Activated naive CD8-positive, alpha-beta T cell treated with anti-CD3 and anti-CD28 coated beads, Interleukin-2, amount 10 ng/mL, durations not matched to agents 7 days and 5 days (primary cell): ENCODE results near the gene UNC13C. TPM values are rescaled to one million over a fixed set of nuclear protein-coding genes. Genes with fewer than 3 reads are reported as not detected.
"Not testable (repeated sequence)": the region's sequence is repeated elsewhere in the genome, so short reads cannot be mapped to it uniquely, and the experiment has no call there.

Experiments
- ATAC-seq: fragments of 150-1000 bp; cut with Tn5 transposase; one replicate; pipeline ENCODE4 v1.10.0; 2021; ENCODE audit warnings: low read depth, moderate library complexity
- POLR2A ChIA-PET: fragments of 350-600 bp; sonication (Branson Sonifier 250); formaldehyde crosslinking; loops from one replicate; lab custom pipeline; 2021; ENCODE audit warnings: antibody characterized with exemption; lab: Charles Lee
- DNase-seq: peaks from one replicate; pipeline ENCODE4 v3.0.0; 2021
- H3K27ac Mint-ChIP-seq: one replicate; pipeline ENCODE4 v1.8.0; 2022; ENCODE audit warnings: mild to moderate bottlenecking, mixed read lengths
- H3K27me3 Mint-ChIP-seq: one replicate; pipeline ENCODE4 v1.8.0; 2022; ENCODE audit warnings: mild to moderate bottlenecking, moderate library complexity, mixed read lengths
- H3K36me3 Mint-ChIP-seq: one replicate; pipeline ENCODE4 v1.8.0; 2021; ENCODE audit warnings: mild to moderate bottlenecking, mixed read lengths
- H3K4me1 Mint-ChIP-seq: one replicate; pipeline ENCODE4 v1.8.0; 2021; ENCODE audit warnings: mixed read lengths
- H3K4me3 Mint-ChIP-seq: one replicate; pipeline ENCODE4 v1.8.0; 2022; ENCODE audit warnings: mild to moderate bottlenecking, moderate library complexity, mixed read lengths
- H3K9me3 Mint-ChIP-seq: one replicate; pipeline ENCODE4 v1.8.0; 2021; ENCODE audit warnings: mixed read lengths
- total RNA-seq, 2 experiments: library from RNA; stranded (reverse); gene quantifications; one replicate each; pipeline ENCODE4 v1.2.3, GENCODE V29; 2021

UNC13C gene
- total RNA-seq, result not detected

DNA sequence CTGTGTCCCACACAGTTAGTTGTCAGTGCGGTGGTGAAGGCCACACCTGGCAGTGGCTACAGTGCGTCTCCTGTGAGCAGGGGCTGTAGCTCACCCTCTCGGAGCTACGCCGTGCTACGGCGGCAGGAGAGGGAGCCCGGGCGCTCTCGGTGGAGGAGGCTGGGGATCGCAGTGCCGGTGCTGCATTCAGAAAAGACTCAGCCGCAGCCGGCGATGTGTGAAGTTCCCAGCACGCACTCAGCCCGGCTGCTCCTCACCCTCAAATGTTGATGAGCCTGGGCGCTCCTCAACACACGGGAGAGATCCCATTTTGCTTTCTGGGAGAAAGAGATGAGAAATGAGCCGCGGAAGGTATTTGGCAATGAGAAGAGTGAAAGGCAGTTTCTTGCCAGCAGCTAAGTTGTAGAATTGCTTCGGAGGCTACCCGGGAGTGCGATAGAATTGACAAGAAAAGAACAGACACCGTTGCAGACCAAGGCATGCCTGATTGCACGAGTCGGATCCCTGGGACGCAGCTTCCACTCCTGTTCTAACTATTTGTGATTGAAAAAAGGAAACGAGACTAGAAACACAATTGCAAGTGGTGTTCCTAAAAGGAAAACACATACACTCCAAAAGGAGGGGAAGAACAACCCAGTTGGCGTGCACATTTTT lies at the start of gene UNC13C:
Gene UNC13C, plus strand, starts transcription at position 189 of the 654 bp plus-strand sequence. CDS start 34,463 bp downstream, outside the sequence.
- Mint-ChIP-seq H3K36me3 (no peaks in the 10 kb centered on the region), H3K4me3 (no peak within 1 kb of the TSS), H3K9me3 (peaks cover 2% of the 10 kb centered on the region), H3K27me3 (peaks cover 23% of the 10 kb centered on the region), H3K4me1 (no peaks in the 10 kb centered on the region), H3K27ac (no peak within 1 kb of the TSS)
- POLR2A ChIA-PET, result no interaction called here
- ATAC-seq (no peak), DNase-seq (no peak)

DNA sequence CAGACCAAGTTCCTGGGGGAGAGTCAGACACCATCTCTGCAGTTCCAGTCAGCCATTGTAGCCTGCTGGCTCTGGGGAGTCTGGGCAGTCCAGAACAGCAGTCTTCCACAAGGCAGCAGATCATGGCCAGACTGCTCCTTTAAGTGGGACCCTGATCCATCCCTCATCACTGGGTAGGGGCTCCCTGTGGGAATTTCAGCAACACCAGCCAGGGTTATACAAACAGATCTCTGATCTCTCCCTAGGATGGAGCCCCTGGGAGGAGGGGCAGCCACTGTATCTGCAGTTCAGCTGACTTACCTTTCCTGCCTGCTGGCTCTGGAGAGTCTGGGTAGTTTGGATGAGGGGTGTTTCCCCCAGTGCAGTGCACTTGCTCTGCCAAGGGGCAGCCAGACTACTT lies 42.1 kb upstream of the UNC13C start:
- ATAC-seq (no peak), DNase-seq (no peak)
- Mint-ChIP-seq H3K4me3 (no peak overlapping the region), H3K27me3 (no peaks in the 10 kb centered on the region), H3K27ac (no peak overlapping the region), H3K4me1 (no peaks in the 10 kb centered on the region), H3K9me3 (peaks cover 23% of the 10 kb centered on the region), H3K36me3 (no peaks in the 10 kb centered on the region)
- POLR2A ChIA-PET, result no interaction called here

GRCh38 chr15:53937632-53938031 lies 40.6 kb upstream of the UNC13C start:
- H3K36me3 Mint-ChIP-seq, H3K4me1 Mint-ChIP-seq, H3K27ac Mint-ChIP-seq, ATAC-seq, H3K4me3 Mint-ChIP-seq, H3K27me3 Mint-ChIP-seq, POLR2A ChIA-PET, DNase-seq: not testable (repeated sequence)
- peaks cover 25% of the 10 kb centered on the region for H3K9me3 Mint-ChIP-seq

DNA sequence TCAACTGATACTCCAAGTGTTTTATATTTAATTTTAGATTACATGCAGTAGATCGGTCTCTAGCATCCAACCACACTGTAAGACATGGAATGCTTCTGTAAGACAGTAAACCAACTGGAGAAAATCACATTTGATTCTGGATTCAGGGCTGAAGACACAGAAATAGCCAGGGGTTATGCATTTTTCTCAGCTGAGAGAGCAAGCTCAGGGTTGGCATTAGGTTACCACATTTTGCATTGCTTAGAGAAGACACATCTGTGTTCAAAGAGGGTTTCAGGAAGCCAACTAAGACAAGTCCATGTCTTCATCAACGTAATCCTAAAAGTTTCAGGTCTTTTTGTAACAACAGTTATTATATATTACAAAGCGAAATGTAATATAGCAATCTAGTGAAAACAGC lies 27.7 kb upstream of the UNC13C start:
- no peak for ATAC-seq
- Mint-ChIP-seq H3K27ac (no peak overlapping the region), H3K4me1 (no peaks in the 10 kb centered on the region), H3K36me3 (no peaks in the 10 kb centered on the region), H3K27me3 (no peaks in the 10 kb centered on the region), H3K4me3 (no peak overlapping the region), H3K9me3 (peaks cover 4% of the 10 kb centered on the region)
- POLR2A ChIA-PET, result no interaction called here
- no peak for DNase-seq

- Mint-ChIP-seq H3K9me3 (no peaks in the 10 kb centered on the region), H3K4me1 (no peaks in the 10 kb centered on the region), H3K36me3 (no peaks in the 10 kb centered on the region), H3K27ac (no peak overlapping the region), H3K27me3 (no peaks in the 10 kb centered on the region), H3K4me3 (no peak overlapping the region)
- DNase-seq (no peak), ATAC-seq (no peak)
- POLR2A ChIA-PET, result no interaction called here
These were observed 22.8 kb upstream of the UNC13C start for GRCh38 chr15:53955396-53955795.

GRCh38 chr15:53962646-53963561 lies 15.3 kb upstream of the UNC13C start:
- DNase-seq (no peak), ATAC-seq (no peak)
- POLR2A ChIA-PET, result no interaction called here
- no peaks in the 10 kb centered on the region for H3K36me3 Mint-ChIP-seq
- H3K4me3 Mint-ChIP-seq, result no peak overlapping the region
- no peaks in the 10 kb centered on the region for H3K4me1 Mint-ChIP-seq
- no peaks in the 10 kb centered on the region for H3K27me3 Mint-ChIP-seq
- no peaks in the 10 kb centered on the region for H3K9me3 Mint-ChIP-seq
- no peak overlapping the region for H3K27ac Mint-ChIP-seq

GRCh38 chr15:53963801-53964200 lies 14.4 kb upstream of the UNC13C start:
- no peak overlapping the region for H3K4me3 Mint-ChIP-seq
- no peaks in the 10 kb centered on the region for H3K4me1 Mint-ChIP-seq
- peaks cover 2% of the 10 kb centered on the region for H3K27me3 Mint-ChIP-seq
- H3K36me3 Mint-ChIP-seq, result no peaks in the 10 kb centered on the region
- no peak for ATAC-seq
- POLR2A ChIA-PET, result no interaction called here
- no peaks in the 10 kb centered on the region for H3K9me3 Mint-ChIP-seq
- DNase-seq, result no peak
- no peak overlapping the region for H3K27ac Mint-ChIP-seq

GRCh38 chr15:53974121-53974520 lies 4.1 kb upstream of the UNC13C start:
- ATAC-seq (no peak), DNase-seq (no peak)
- no peak overlapping the region for H3K4me3 Mint-ChIP-seq
- peaks cover 3% of the 10 kb centered on the region for H3K9me3 Mint-ChIP-seq
- peaks cover 20% of the 10 kb centered on the region for H3K27me3 Mint-ChIP-seq
- no peak overlapping the region for H3K27ac Mint-ChIP-seq
- no peaks in the 10 kb centered on the region for H3K36me3 Mint-ChIP-seq
- no peaks in the 10 kb centered on the region for H3K4me1 Mint-ChIP-seq
- POLR2A ChIA-PET, result no interaction called here

- DNase-seq (no peak), ATAC-seq (no peak)
- Mint-ChIP-seq H3K27ac (no peak overlapping the region), H3K36me3 (no peaks in the 10 kb centered on the region), H3K27me3 (peaks cover 23% of the 10 kb centered on the region), H3K4me1 (no peaks in the 10 kb centered on the region), H3K4me3 (no peak overlapping the region), H3K9me3 (peaks cover 3% of the 10 kb centered on the region)
- POLR2A ChIA-PET, result no interaction called here
These were observed 3.4 kb upstream of the UNC13C start for GRCh38 chr15:53974813-53975212.

DNA sequence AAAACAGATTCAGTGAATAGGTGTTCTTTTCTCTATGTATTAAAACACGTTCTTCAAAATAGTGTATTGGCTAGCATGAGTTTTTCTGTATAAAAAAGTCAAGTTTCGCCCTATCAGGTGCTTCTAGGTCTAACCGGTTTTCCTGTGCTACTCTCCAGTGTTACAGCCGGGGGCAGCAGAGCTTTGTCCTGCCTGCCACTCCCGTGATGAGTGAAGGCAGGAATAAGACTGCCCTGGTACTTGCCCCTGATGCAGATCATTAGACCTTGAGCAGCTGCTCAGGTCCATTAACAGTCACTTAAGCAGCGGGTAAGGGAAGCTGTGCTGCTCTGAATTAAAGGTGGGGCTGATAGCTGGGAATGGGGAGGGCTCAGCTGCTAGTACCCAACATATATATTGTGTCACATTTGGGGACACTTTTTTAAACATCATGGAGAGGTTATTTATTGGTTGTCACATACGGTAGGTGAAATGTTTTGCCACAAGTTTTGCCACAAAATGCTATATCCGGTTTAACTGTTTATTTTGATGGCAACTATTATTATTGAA lies 1.3 kb upstream of the UNC13C start:
- H3K27ac Mint-ChIP-seq, result no peak overlapping the region
- POLR2A ChIA-PET, result no interaction called here
- no peaks in the 10 kb centered on the region for H3K4me1 Mint-ChIP-seq
- no peak overlapping the region for H3K4me3 Mint-ChIP-seq
- peaks cover 23% of the 10 kb centered on the region for H3K27me3 Mint-ChIP-seq
- H3K9me3 Mint-ChIP-seq, result peaks cover 2% of the 10 kb centered on the region
- H3K36me3 Mint-ChIP-seq, result no peaks in the 10 kb centered on the region
- DNase-seq (no peak), ATAC-seq (no peak)

DNA sequence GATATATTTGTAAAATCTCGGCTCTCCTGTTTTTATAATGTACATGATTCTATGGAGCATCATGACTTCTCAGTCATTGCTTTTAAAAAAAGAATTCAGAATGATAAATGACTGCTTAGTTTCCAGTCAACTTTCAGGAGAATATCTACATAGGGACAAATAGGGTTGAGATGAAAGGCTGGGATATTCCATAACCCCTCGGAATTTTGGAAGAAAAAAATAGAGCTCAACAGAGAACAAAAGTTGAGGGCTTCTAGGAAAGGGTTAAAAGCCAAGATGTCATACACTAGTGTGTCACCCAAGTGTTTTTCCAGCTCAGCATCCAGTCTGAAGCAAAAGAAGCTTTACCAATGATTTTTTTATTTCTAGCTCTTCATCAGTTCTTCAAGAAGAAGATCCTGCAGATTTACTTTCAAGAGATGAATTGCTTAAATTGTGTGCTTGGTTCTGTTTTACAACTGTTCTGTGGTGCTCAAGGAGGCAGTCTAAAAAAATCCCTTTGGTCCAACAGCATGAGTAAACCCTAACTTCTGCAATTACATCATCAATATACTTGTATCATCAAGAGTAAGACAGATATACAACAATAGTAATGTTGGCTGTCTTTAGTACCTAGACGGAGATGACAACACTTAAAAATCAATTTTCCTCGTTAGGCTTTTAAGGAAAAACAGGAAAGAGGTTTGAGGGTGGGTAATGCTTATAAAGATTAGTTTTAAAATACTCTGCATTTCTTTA lies 979 bp downstream of the UNC13C start:
- H3K4me3 Mint-ChIP-seq, result no peak overlapping the region
- POLR2A ChIA-PET, result no interaction called here
- no peak overlapping the region for H3K27ac Mint-ChIP-seq
- H3K4me1 Mint-ChIP-seq, result no peaks in the 10 kb centered on the region
- peaks cover 2% of the 10 kb centered on the region for H3K9me3 Mint-ChIP-seq
- no peaks in the 10 kb centered on the region for H3K36me3 Mint-ChIP-seq
- H3K27me3 Mint-ChIP-seq, result peaks cover 23% of the 10 kb centered on the region
- no peak for DNase-seq
- ATAC-seq, result no peak

DNA sequence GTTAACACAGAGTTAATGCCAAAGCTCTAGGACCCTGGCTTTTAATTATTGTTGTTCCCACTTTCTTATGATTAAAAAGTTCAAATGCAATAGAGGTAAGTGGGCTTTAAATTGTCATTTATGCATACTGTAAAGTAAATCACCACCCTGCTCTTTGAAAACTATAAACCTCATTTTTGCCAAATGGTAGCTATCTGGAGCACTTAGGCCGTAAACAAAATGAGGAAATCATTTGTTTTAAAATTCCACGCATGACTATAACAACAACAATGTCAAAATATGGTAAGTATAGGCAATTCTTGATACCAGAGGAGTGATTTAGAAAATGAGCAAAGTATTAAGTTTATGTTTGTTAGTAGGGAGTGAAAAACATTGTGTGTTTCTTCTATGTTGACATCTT lies 1.8 kb downstream of the UNC13C start:
- POLR2A ChIA-PET, result no interaction called here
- ATAC-seq, result no peak
- H3K27me3 Mint-ChIP-seq, result peaks cover 23% of the 10 kb centered on the region
- no peak overlapping the region for H3K27ac Mint-ChIP-seq
- peaks cover 2% of the 10 kb centered on the region for H3K9me3 Mint-ChIP-seq
- H3K4me3 Mint-ChIP-seq, result no peak overlapping the region
- H3K36me3 Mint-ChIP-seq, result no peaks in the 10 kb centered on the region
- no peaks in the 10 kb centered on the region for H3K4me1 Mint-ChIP-seq
- no peak for DNase-seq

DNA sequence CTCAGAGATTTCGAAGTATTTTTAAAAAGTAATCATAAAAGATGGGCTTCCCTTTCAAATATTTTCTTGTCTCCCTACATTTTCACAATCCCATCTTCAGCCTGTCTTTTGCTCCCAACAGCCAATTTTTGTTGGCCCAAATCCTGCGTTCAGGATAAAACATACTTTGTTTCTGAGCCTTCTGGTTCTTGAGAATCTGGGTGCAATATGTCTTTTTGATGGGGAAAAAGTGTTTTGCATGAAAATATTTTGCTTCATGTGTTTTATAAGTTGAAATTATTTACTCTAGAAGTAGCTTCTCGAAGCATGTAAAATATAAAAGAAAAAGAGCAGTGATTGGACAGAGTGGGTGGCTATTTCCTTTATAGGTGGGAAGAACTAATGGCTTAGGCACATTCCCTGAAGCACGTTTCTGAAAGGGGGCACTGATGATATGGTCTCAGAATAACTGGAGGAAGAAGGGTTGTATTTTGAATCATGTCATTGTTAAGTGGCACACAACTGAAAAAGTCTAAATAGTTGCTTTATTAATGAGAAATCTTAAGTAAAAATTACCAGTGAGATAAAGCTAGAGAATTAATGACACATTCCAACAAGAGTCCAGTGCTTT lies 3.9 kb downstream of the UNC13C start:
- no peak overlapping the region for H3K4me3 Mint-ChIP-seq
- H3K9me3 Mint-ChIP-seq, result peaks cover 1% of the 10 kb centered on the region
- H3K36me3 Mint-ChIP-seq, result no peaks in the 10 kb centered on the region
- DNase-seq, result no peak
- POLR2A ChIA-PET, result no interaction called here
- H3K27ac Mint-ChIP-seq, result no peak overlapping the region
- no peak for ATAC-seq
- H3K4me1 Mint-ChIP-seq, result no peaks in the 10 kb centered on the region
- H3K27me3 Mint-ChIP-seq, result peaks cover 19% of the 10 kb centered on the region
